Measurements from ENCODE around the gene GRIK2. TPM values are rescaled to one million over a fixed set of nuclear protein-coding genes. Genes with fewer than 3 reads are reported as not detected.

GRIK2 gene
- total RNA-seq, 1 experiment from 2014 or later, result 0.70 TPM

DNA sequence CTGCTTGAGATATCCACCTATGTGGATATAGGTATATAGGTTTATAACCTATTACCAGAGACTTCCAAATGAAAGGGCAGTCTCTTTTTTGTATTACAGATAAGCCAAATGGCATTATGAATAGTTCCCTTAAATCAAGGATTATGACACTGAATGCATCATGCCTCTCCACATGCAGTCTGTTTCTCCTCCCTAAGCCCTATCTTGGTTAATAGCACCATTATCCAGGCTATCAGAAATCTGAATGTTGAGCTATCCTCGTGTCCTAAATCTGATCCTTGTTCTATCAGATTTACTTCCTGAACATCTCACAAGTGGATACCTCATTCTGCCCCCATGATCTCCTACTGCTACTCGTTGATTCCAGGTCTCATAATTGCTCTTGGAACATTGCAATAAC lies 138.0 kb downstream of the GRIK2 start:
- H3K23ac ChIP-seq (ENCODE audit: insufficient read length, low read depth, low read length), result no peak overlapping the region
- no peak overlapping the region for H3K27ac ChIP-seq (ENCODE audit: insufficient read length, low read depth, low read length)
- no peak overlapping the region for H3K9ac ChIP-seq (ENCODE audit: extremely low read depth, insufficient read length, low read length)
- H2BK20ac ChIP-seq (ENCODE audit: low read depth, low read length, poor library complexity, severe bottlenecking), result no peak overlapping the region
- no peak overlapping the region for H2AK5ac ChIP-seq (ENCODE audit: insufficient read length, low read length)
- no peak overlapping the region for H3K56ac ChIP-seq (ENCODE audit: insufficient read length, low read depth, low read length)
- Mint-ChIP-seq H3K36me3 (ENCODE audit: insufficient read depth in 1 of 3, low read depth in 3 of 3) (no peaks in the 10 kb centered on the region), H3K4me1 (no peaks in the 10 kb centered on the region), H3K4me3 (no peak overlapping the region), H3K27me3 (ENCODE audit: low read depth) (no peaks in the 10 kb centered on the region), H3K27ac (no peak overlapping the region), H3K9me3 (no peaks in the 10 kb centered on the region)
- no peak overlapping the region for H4K5ac ChIP-seq (ENCODE audit: insufficient read length, low read depth, low read length)
- H3K4me2 ChIP-seq (ENCODE audit: insufficient read depth, insufficient read length, low read length), result no peak overlapping the region
- H4K8ac ChIP-seq (replicated peaks; ENCODE audit: insufficient read length, low read depth, low read length), result no peak overlapping the region
- H3K27me3 ChIP-seq (ENCODE audit: insufficient read depth, low read length), result no peaks in the 10 kb centered on the region
- H2BK12ac ChIP-seq (ENCODE audit: insufficient read length, low read depth, low read length), result no peak overlapping the region
- no peak for DNase-seq
- H2BK15ac ChIP-seq (ENCODE audit: low read depth, low read length), result no peak overlapping the region
- no peaks in the 10 kb centered on the region for H3K23me2 ChIP-seq (ENCODE audit: insufficient read length, low read depth, low read length, poor library complexity, severe bottlenecking)
- H2AFZ ChIP-seq (ENCODE audit: low read length), result no peak overlapping the region
- H4K20me1 ChIP-seq (ENCODE audit: control insufficient read depth, insufficient read depth, insufficient read length), result no peaks in the 10 kb centered on the region
- H3K14ac ChIP-seq (ENCODE audit: insufficient read depth, low read length), result no peak overlapping the region
- H3K18ac ChIP-seq (ENCODE audit: insufficient read length, low read depth, low read length), result no peak overlapping the region
- H3T11ph ChIP-seq (ENCODE audit: low read length), result no peak overlapping the region
- TF ChIP-seq, protein P1, sequence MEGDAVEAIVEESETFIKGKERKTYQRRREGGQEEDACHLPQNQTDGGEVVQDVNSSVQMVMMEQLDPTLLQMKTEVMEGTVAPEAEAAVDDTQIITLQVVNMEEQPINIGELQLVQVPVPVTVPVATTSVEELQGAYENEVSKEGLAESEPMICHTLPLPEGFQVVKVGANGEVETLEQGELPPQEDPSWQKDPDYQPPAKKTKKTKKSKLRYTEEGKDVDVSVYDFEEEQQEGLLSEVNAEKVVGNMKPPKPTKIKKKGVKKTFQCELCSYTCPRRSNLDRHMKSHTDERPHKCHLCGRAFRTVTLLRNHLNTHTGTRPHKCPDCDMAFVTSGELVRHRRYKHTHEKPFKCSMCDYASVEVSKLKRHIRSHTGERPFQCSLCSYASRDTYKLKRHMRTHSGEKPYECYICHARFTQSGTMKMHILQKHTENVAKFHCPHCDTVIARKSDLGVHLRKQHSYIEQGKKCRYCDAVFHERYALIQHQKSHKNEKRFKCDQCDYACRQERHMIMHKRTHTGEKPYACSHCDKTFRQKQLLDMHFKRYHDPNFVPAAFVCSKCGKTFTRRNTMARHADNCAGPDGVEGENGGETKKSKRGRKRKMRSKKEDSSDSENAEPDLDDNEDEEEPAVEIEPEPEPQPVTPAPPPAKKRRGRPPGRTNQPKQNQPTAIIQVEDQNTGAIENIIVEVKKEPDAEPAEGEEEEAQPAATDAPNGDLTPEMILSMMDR (conservative IDR thresholded peaks at IDR 0.05), result no peak
- H2BK5ac ChIP-seq (ENCODE audit: insufficient read length, low read length), result peak overlapping the region; percentile 72
- no peak overlapping the region for H3K4ac ChIP-seq (ENCODE audit: low read depth, low read length)
- no peaks in the 10 kb centered on the region for H3K79me2 ChIP-seq (ENCODE audit: insufficient read depth, low read length)
- H3K9me3 ChIP-seq (ENCODE audit: control insufficient read depth, low read depth, low read length), result no peaks in the 10 kb centered on the region
- H3K79me1 ChIP-seq (ENCODE audit: insufficient read depth, low read depth, low read length, poor library complexity, severe bottlenecking), result no peaks in the 10 kb centered on the region
- no peak overlapping the region for H2BK120ac ChIP-seq (ENCODE audit: low read depth, low read length, poor library complexity, severe bottlenecking)
- WGBS (ENCODE audit: extremely low coverage, insufficient read length, low lambda C conversion rate), result no CpG with 5 or more reads among the region's 2 CpGs
- no peaks in the 10 kb centered on the region for H3K4me1 ChIP-seq (ENCODE audit: insufficient read depth, low read length)
- no peak overlapping the region for H4K91ac ChIP-seq (ENCODE audit: insufficient read length, low read depth, low read length)

Measured in H9 (cell line).